NCI-H2029 (cell line): ENCODE data around the gene KRTAP2-4.
"Not testable (repeated sequence)": the region's sequence is repeated elsewhere in the genome, so short reads cannot be mapped to it uniquely, and the experiment has no call there.

Experiments
- DNase-seq: peaks from one replicate; lab custom pipeline; 2025; lab: John Stamatoyannopoulos, UW

The KRTAP2-4 gene, protein sequence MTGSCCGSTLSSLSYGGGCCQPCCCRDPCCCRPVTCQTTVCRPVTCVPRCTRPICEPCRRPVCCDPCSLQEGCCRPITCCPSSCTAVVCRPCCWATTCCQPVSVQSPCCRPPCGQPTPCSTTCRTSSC

DNA sequence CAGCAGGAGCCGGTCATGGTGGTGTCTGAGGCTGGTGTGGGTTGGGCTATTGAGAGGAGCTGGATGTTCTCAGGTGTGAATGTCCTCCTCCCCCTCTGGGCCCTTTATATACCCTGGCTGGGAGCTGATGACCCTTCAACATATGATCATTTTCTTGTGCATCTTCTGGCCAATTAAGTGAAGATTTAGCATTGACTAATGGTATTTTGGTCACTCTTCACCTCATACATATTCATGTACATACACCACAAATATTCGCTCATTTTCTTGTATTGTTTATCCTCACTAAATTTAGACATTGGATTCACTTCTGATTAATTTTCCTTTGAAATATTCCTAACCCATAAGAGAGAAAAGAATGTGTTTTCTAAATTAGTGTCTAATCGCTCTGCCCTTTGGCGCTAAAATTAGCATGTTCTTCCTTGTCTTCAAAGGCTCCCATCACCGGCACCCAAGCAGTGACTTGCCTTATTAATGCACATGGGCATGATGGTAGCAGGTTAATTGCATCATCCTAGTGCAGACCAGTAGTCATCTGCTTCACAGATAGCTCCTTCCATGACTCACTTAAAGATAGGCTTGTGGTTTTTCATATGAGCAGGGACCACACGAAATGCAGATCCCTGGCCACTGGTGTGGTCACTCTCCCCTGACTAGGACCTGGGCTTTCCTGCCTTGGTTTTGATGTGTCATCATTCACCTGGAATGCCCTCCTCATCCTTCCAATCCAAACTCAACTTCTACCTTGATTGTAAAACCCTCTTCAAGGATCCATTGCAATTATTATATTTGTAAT, at the start of gene KRTAP2-4:
KRTAP2-4 (minus strand) TSS at position 51 of the 796 bp plus-strand sequence; CDS start at position 17, 34 bp downstream.
- DNase-seq, result no peak

DNA sequence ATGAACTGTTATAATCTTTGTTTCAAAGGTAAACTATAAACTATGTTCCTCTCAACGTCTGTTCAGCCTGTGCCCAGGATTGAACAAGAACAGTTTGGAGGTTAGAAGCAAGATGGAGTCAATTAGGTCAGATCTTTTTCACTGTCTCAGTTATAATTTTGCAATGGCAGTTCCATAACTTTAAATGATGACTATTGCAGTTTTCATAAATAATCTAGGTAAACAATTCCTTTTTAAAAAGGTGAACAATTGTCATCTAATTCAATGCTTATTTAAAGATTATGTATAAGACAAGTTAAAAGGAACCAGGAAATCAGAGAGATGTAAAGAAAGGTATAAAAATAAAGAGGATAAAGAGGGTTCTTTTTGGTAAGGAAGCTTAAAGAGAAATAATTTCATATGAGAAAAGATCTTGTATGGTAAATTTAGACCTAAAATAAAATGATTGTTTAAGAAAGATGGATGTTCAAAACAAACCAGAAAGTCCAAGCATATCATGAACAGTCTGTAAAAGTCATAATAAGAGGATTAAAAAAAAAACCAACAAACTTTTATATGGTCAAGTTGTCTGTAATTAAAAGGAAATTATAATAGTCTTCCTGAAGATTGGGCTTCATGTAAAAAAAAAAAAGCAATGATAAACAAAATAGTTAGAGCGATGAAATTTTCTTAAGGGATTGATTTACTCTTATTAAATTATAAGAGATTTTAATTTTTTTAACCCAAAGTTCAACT, 45.6 kb upstream of the KRTAP2-4 start:
- DNase-seq, result no peak

DNA sequence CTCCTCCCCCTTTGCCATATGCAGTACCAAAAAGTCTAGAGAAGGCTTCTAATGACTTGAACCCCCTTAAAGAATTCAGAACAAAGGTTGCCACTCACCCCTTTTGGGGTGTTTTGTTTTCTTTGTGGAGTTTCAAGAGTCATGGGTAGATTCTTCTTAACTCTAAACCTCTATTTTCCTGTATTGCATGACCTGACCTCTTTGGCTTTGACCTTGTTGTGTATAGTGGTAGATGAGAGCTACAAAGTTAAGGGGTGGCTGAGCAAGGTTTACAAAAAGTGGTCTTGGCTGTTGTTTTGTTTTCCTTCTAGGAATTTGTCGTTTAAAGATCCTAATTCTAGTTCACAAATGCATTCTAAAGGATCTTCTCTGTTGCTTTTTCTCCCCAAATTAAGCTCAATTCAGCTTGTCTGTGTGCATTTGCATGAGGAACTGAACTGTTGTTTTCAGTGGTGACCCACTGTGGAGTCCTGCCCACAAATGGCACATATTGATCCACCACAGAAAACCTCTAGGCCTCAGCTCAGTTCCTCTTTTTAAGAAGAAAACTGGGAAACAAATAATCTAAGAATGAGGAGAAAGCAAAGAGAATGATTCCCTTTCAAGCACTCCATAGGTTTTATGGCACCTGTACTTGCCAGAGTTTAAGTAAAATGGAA, 43.2 kb upstream of the KRTAP2-4 start:
- DNase-seq, result not testable (repeated sequence)

DNA sequence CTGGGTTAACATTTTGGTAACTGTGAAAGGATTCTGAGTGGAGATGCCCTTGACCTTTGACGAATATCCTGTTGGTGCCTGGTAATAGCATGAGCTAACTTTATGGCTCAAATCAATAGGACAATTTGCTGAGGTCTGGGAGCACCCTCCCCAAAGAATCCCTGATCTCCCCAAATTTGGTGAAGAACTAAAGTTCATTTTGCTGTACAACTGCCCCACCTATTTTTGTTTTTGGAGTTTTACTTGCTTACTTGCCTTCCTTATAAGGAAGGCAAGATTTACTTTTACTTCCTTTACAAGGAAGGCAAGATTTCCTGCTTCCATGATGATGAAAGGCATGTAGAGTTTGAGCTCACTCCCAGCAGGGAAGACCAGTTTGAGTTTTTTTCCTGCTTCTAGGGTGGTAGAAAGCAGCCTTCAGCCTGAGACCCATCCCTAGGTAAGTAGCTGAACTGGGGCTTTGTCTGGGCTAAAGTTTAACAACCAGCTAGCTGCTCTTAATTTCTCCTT, 42.3 kb upstream of the KRTAP2-4 start:
- no peak for DNase-seq

DNA sequence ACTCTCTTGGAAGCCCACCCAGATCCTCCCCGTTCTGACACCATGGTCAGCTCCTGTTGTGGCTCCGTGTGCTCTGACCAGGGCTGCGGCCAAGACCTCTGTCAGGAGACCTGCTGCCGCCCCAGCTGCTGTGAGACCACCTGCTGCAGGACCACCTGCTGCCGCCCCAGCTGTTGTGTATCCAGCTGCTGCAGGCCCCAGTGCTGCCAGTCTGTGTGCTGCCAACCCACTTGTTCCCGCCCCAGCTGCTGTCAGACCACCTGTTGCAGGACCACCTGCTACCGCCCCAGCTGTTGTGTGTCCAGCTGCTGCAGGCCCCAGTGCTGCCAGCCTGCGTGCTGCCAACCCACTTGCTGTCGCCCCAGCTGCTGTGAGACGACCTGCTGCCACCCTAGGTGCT, 39.7 kb upstream of the KRTAP2-4 start, which contains the start of gene KRTAP4-9:
KRTAP4-9 (plus strand) TSS at position 43 of the 400 bp plus-strand sequence; CDS start at position 43, 0 bp downstream.
- DNase-seq, result not testable (repeated sequence)

DNA sequence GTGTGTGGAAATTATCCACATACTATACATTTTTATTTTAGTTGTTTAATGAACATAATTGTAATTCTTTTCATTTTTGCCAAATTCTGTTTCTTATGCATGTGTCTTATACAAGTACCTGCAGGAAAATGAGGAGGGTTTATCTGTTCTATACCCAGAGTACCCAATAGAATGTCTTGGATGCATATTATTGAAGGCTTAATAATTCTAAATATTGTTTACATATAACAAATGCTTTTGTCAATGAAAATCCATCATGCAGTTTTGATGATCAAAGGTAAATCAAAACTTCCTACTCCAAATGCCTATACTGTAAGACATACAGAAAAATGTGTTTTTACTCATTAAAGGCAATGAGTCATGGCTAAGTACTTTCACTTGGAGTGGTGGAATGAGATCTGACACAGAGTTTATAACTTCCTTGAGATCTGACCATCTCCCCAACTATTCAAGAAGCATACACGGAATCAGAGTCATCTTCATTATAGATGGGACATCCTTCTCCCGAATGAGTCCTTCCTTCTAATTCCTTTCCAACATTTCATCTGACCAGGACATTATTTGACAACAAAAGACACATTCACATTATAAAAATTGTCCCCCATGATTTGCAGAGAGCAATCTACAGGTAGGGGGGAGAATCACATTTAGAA, 38.8 kb upstream of the KRTAP2-4 start:
- DNase-seq, result not testable (repeated sequence)

DNA sequence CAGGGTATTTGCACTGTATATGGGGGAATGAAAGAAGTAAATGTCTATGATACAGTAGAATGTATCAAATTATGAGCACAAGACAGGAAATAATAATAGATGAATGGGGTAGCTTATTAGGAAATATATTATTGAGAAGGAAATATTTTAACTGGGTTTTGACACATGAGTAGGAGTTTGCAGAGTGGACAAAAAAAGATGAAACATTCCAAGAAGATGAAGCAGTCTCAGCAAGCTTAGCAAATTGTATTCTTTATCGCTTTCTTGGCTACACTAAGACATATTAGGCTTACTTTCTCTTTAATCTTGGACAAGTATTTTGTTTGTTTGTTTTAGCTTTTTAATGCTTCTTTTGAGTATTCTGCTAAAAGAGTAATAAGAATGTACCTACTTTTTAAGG, 38.2 kb upstream of the KRTAP2-4 start:
- DNase-seq, result no peak

DNA sequence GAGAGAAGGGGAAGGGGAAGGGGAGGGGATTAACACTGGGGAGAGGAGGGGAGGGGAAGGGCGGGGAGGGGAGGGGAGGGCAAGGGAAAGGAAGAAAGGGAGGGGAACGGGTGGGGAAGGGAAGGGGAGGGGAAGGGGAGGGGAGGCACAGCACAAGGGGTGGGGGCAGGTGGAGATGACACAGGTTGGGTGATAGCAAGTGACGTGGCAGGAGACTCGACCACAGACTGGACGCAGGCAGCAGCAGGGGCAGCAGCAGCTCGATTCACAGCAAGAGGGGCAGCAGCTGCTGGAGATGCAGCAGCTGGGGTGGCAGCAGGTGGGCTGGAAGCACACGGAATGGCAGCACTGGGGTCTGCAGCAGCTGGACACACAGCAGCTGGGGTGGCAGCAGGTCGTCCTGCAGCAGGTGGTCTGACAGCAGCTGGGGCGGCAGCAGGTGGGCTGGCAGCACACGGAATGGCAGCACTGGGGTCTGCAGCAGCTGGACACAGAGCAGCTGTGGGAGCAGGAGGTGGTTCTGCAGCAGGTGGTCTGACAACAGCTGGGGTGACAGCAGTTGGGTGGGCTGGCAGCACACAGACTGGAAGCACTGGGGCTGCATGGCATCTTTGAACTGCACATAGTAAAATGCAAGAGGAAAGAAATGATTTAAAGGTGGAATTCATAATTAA, 36.0 kb upstream of the KRTAP2-4 start, which contains the start of gene KRTAP4-16:
KRTAP4-16 (minus strand) TSS at position 624 of the 674 bp plus-strand sequence; CDS start at position 624, 0 bp downstream.
- DNase-seq, result no peak

DNA sequence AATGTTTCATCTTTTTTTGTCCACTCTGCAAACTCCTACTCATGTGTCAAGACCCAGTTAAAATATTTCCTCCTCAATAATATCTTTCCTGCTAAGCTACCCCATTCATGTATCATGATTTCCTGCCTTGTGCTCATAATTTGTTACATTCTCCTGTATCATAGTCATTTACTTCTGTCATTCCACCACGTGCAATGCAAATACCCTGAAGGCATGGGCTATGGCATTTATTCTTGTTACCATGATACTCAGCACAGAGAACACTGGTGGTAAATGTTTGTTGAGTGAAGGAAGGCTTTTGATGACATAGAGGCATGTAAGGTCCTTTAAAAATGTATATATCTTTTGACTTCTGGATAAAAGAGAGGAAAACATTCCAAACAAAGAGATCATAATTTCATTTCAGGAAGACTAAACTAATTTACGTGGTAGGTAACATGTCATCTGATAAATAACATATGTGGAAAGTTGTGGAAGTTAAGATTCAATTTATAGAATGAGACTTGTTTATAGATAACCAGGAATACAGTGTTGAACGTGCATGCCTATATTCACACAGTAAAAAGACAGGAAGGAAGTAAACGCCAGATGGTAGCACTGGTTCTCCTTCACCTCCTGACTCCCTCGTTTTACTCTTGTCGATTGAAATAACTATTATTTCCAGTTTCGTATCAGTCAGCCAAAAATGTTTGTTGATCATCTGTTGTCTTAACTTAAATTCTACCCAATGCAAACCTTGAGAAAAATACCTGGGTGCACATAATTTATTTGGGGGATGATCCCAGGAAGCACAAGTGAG, 34.2 kb upstream of the KRTAP2-4 start:
- DNase-seq, result not testable (repeated sequence)

DNA sequence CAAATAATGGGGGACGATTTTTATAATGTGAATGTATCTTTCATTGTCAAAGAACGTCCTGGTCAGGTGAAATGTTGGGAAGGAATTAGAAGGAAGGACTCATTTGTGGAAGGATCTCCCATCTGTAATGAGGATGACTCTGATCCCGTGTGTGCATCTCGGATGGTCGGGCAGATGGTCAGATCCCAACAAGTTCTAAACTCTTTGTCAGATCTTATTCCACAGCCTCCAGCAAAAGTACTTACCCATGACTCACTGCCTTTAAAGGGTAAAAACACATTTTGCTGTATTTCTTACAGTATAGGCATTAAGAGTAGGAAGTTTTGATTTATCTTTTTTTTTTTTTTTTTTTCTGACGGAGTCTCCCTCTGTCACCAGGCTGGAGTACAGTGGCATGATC, 32.8 kb upstream of the KRTAP2-4 start:
- no peak for DNase-seq

DNA sequence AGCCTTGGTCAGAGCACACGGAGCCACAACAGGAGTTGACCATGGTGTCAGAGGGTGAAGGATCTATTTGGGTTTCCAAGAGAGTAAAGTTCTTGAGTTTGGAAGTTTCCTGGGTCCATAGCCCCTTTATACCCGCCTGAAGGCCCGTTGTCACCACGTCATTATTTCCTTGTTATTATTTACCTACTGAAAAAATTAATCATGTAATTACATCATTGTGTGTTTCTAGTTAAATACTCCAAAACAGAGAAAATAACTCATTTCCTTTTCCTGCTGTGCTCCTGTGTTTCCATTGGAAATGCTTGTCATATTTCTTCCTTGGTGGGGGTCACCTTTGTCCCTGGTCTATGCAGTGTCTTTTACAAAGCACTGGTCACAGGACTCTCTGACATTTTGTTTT, 32.4 kb upstream of the KRTAP2-4 start, which contains the start of gene KRTAP4-8:
KRTAP4-8 (minus strand) TSS at position 101 of the 400 bp plus-strand sequence; CDS start at position 43, 58 bp downstream.
- DNase-seq, result no peak

DNA sequence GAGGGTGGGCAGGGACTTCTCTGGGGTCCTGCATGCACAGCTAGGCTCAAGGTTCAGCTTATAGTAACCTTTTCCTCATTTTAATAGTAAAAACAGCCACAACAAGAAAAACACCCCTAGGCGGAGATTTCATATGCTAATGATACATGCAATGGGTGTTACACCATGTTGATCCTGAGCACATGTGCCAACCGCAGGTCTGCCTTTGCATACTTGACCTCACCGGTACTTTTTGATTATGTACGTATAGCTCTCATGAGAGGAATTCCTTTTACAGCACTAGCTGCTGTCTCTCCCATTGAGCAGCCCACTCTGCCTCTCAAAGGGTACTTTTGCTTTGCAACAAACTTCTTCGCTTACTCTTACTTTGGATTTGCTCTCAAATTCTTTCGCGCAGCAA, 30.4 kb upstream of the KRTAP2-4 start:
- no peak for DNase-seq

DNA sequence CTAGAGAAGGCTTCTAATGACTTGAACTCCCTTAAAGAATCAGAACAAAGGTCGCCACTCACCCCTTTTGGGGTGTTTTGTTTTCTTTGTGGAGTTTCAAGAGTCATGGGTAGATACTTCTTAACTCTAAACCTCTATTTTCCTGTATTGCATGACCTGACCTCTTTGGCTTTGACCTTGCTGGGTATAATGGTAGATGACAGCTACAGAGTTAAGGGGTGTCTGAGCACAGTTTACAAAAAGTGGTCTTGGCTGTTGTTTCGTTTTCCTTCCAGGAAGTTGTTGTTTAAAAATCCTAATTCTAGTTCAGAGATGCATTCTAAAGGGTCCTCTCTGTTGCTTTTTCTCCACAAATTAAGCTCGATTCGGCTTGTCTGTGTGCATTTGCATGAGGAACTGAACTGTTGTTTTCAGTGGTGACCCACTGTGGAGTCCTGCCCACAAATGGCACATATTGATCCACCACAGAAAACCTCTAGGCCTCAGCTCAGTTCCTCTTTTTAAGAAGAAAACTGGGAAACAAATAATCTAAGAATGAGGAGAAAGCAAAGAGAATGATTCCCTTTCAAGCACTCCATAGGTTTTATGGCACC, 23.2 kb upstream of the KRTAP2-4 start:
- not testable (repeated sequence) for DNase-seq

DNA sequence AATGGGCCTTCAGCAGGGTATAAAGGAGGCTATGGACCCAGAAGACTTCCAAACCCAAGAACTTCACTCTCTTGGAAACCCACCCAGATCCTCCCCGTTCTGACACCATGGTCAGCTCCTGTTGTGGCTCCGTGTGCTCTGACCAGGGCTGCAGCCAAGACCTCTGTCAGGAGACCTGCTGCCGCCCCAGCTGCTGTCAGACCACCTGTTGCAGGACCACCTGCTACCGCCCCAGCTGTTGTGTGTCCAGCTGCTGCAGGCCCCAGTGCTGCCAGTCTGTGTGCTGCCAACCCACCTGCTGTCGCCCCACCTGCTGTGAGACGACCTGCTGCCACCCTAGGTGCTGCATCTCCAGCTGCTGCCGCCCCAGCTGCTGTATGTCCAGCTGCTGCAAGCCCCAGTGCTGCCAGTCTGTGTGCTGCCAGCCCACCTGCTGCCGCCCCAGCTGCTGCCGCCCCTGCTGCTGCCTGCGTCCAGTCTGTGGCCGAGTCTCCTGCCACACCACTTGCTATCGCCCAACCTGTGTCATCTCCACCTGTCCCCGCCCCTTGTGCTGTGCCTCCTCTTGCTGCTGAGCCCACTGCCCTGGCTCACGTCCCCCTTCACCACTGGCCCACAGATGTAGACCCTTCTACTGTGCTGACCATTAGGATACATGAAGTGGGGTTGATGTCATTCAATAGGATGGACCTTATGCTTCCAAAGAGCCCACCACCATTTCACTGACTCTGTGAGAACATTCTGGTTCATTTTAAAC, 18.6 kb upstream of the KRTAP2-4 start, which contains the start of gene KRTAP4-7:
KRTAP4-7 (plus strand) TSS at position 51 of the 757 bp plus-strand sequence; CDS start at position 108, 57 bp downstream.
- DNase-seq, result not testable (repeated sequence)

DNA sequence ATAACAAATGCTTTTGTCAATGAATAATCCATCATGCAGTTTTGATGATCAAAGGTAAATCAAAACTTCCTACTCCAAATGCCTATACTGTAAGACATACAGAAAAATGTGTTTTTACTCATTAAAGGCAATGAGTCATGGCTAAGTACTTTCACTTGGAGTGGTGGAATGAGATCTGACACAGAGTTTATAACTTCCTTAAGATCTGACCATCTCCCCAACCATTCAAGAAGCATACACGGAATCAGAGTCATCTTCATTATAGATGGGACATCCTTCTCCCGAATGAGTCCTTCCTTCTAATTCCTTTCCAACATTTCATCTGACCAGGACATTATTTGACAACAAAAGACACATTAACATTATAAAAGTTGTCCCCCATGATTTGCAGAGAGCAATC, 17.7 kb upstream of the KRTAP2-4 start:
- not testable (repeated sequence) for DNase-seq

DNA sequence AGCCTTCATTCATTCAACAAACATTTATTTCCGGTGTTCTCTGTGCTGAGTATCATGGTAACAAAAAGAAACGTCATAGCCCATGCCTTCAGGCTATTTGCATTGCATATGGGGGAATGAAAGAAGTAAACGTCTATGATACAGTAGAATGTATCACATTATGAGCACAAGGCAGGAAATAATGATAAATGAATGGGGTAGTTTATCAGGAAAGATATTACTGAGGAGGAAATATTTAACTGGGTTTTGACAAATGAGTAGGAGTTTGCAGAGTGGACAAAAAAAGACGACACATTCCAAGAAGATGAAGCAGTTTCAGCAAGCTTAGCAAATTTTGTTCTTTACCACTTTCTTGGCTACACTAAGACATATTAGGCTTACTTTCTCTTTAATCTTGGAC, 16.9 kb upstream of the KRTAP2-4 start:
- no peak for DNase-seq

DNA sequence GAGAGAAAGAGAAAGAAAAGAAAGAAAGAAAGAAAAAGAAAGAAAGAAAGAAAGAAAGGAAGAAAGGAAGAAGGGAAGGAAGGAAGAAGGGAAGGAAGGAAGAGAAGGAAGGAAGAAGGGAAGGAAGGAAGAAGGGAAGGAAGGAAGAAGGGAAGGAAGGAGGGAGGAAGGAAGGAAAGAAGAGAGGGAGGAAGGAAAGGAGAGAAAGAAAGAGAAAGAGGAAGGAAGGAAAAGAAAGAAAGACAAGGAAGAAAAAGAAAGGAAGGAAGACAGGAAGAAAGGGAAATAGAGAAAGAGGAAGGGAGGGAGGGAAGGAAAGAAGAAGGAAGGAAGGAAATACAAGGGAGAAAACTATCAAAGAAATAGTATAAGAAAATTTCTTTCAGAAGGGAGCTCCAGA, 11.1 kb upstream of the KRTAP2-4 start:
- DNase-seq, result no peak

DNA sequence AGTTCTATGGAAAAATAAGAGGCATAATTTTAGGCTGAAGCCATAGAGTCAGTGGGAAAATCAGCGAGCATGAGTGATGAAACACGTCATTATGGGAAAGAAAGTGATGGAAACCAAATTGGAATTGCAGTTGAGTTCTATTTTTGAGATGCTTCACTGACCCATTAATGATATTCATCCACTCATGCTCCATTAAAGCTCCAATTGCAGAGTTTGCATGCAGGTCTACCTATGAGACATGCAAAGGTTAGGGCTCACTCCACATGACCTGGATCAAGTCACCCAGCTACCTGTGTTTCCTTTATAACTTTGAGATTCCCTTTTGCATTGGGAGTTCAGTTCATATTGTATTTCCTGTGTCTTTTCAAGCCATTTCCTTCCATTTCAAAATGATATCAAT, 8.0 kb upstream of the KRTAP2-4 start:
- no peak for DNase-seq
